WTC11 (cell line): ENCODE measurements around the gene GYS1.

Source experiments
- CTCF ChIP-seq: fragments of 200-600 bp; IDR thresholded peaks from 2 replicates; pipeline ENCODE4 v1.8.0; 2022; ENCODE audit warnings: antibody characterized with exemption
- ZNF232 ChIP-seq: sonication (generic); formaldehyde crosslinking; IDR thresholded peaks from 2 replicates; pipeline ENCODE4 v1.8.0; 2022; ENCODE audit warnings: mild to moderate bottlenecking, missing genetic modification reagents

DNA sequence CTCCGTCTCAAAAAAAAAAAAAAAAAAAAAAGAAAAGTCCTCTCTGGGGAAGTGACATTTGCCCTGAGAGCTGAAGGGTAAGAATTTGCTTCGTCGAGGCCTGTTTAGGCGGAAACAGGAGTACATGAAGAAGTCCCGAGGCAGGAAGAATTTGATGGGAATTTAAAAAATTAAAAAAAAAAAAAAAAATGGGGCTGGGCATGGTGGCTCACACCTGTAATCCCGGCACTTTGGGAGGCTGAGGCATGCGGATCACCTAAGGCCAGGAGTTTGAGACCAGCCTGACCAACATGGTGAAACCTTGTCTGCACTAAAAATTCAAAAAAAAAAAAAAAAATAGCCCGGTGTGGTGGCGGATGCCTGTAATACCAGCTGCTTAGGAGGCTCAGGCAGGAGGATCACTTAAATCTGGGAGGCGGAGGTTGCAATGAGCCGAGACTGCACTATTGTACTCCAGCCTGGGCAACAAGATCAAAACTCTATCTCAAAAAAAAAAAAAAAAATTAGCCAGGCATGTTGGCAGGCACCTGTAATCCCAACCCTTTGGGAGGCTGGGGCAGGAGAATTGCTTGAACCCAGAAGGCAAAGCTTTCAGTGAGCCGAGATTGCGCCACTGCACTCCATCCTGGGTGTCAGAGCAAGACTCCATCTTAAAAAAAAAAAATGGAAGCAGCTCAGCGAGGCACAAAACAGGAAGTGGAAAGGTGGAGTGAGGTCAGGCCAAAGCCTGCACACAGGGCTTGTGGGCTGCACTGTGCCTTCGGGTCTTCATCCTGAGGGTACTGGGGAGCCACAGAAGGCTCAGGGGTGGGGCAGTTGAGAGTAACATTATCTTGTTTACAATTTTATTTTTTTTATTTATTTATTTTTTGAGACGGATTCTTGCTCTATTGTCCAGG, 33.5 kb downstream of the GYS1 start:
- TF ChIP-seq CTCF, result no peak
- no peak for TF ChIP-seq ZNF232 (CRISPR knock-in tag)
